Gastroesophageal sphincter (tissue), 4 donors: ENCODE measurements around the gene PALB2. TPM values are rescaled to one million over a fixed set of nuclear protein-coding genes. Genes with fewer than 3 reads are reported as not detected.

ENCODE experiments used
- ATAC-seq: fragments of 150-250 bp; one replicate; pipeline ENCODE4 v1.9.1; 2016; ENCODE audit warnings: mild to moderate bottlenecking, moderate library complexity
- H3K27ac ChIP-seq, 4 donors: fragments of 200-600 bp; sonication (generic) in 3 of 4; 1 replicate in 3 of 4; 2 replicates in 1 of 4; pipeline ENCODE4 v1.5.1; 2016 to 2019
- H3K27me3 ChIP-seq: fragments of 200-600 bp; sonication (generic); one replicate; pipeline ENCODE4 v1.5.1; 2019
- H3K36me3 ChIP-seq, 2 donors: fragments of 200-600 bp; sonication (generic); one replicate each; pipeline ENCODE4 v1.5.1; 2019; ENCODE audit warnings: control low read depth in 1 of 2
- H3K4me1 ChIP-seq, 3 donors: fragments of 200-600 bp; sonication (generic); 1 replicate in 2 of 3; 2 replicates in 1 of 3; pipeline ENCODE4 v1.5.1; 2016 to 2019; ENCODE audit warnings: control low read depth in 2 of 3
- H3K4me3 ChIP-seq, 2 donors: fragments of 200-600 bp; sonication (generic); one replicate each; pipeline ENCODE4 v1.5.1; 2019; ENCODE audit warnings: mild to moderate bottlenecking in 1 of 2, moderate library complexity in 1 of 2
- H3K9me3 ChIP-seq, 3 donors: fragments of 200-600 bp; sonication (generic); one replicate each; pipeline ENCODE4 v1.5.1; 2017 to 2019; ENCODE audit warnings: control low read depth in 2 of 3
- CTCF ChIP-seq, 4 experiments: fragments of 200-600 bp in 2 of 4; fragments of 450-650 bp in 2 of 4; sonication (generic) in 1 of 4; IDR thresholded peaks; one replicate each; pipeline ENCODE4 v1.5.1; 2017 to 2019; ENCODE audit warnings: antibody characterized with exemption in 4 of 4, mild to moderate bottlenecking in 2 of 4, moderate library complexity in 2 of 4
- EP300 ChIP-seq: sonication (generic); formaldehyde crosslinking; IDR thresholded peaks from one replicate; pipeline ENCODE4 v1.6.1; 2017; ENCODE audit warnings: antibody characterized with exemption, mild to moderate bottlenecking
- POLR2A ChIP-seq, 2 donors: fragments of 450-650 bp; IDR thresholded peaks; one replicate each; pipeline ENCODE4 v1.6.1; 2017; ENCODE audit warnings: antibody characterized with exemption in 2 of 2, mild to moderate bottlenecking in 2 of 2, moderate library complexity in 1 of 2
- POLR2AphosphoS5 ChIP-seq: sonication (generic); formaldehyde crosslinking; IDR thresholded peaks from one replicate; pipeline ENCODE4 v1.6.1; 2017; ENCODE audit warnings: antibody characterized with exemption
- WGBS, 2 donors: methylation state at CpG; one replicate each; pipeline ENCODE4 v1.1.5; 2018; ENCODE audit warnings: low coverage in 1 of 2; 5-methylcytosine and 5-hydroxymethylcytosine counted together
- total RNA-seq, 4 donors: library from RNA; depleted of rRNA; stranded (reverse); fragments of >200 nt; gene quantifications; one replicate each; pipeline ENCODE4 v1.1.0, GENCODE V29; 2016

PALB2 gene
- total RNA-seq, 4 donors from 2014 or later: 8.5 to 11.1 (median 9.7) TPM

- Histone ChIP-seq H3K27ac (no peak overlapping the region), H3K4me1 (no peaks in the 10 kb centered on the region), H3K9me3 (no peaks in the 10 kb centered on the region), H3K27me3 (no peaks in the 10 kb centered on the region), H3K4me3 (no peak overlapping the region), H3K36me3 (peaks cover 3 to 96% of the 10 kb centered on the region in 2 donors)
- TF ChIP-seq POLR2AphosphoS5 (no peak), CTCF (IDR thresholded peaks at IDR 0.05) (no peak), EP300 (no peak), POLR2A (IDR thresholded peaks at IDR 0.05) (no peak)
- 50 to 57% methylated on average over 1 of the region's 1 CpG for WGBS, 2 donors
- no peak for ATAC-seq
Observed at GRCh38 chr16:23668225-23668624, 27.1 kb upstream of the PALB2 start.

- no peak for ATAC-seq
- Histone ChIP-seq H3K4me1 (no peaks in the 10 kb centered on the region), H3K36me3 (peaks cover 3 to 100% of the 10 kb centered on the region in 2 donors), H3K27ac (no peak overlapping the region), H3K9me3 (no peaks in the 10 kb centered on the region), H3K27me3 (no peaks in the 10 kb centered on the region), H3K4me3 (no peak overlapping the region)
- 97 to 100% methylated on average over 6 of the region's 6 CpGs for WGBS, 2 donors
- TF ChIP-seq POLR2AphosphoS5 (no peak), CTCF (IDR thresholded peaks at IDR 0.05) (no peak), POLR2A (IDR thresholded peaks at IDR 0.05) (no peak), EP300 (no peak)
Observed at GRCh38 chr16:23667355-23667659, 26.2 kb upstream of the PALB2 start.

GRCh38 chr16:23666571-23667354 is 25.7 kb upstream of the PALB2 start:
- no peaks in the 10 kb centered on the region for H3K27me3 ChIP-seq
- no peak for ATAC-seq
- H3K4me3 ChIP-seq: no peak overlapping the region

GRCh38 chr16:23663918-23664317 is 22.8 kb upstream of the PALB2 start:
- no peak overlapping the region for H3K27ac ChIP-seq
- 94 to 100% methylated on average over 2 of the region's 2 CpGs for WGBS, 2 donors
- H3K9me3 ChIP-seq: no peaks in the 10 kb centered on the region
- H3K4me1 ChIP-seq: no peaks in the 10 kb centered on the region
- peaks cover 14 to 100% of the 10 kb centered on the region in 2 donors for H3K36me3 ChIP-seq
- no peak for ATAC-seq
- TF ChIP-seq CTCF (IDR thresholded peaks at IDR 0.05): no peak
- no peak for TF ChIP-seq POLR2AphosphoS5
- no peak for TF ChIP-seq EP300
- TF ChIP-seq POLR2A (IDR thresholded peaks at IDR 0.05): no peak
- no peaks in the 10 kb centered on the region for H3K27me3 ChIP-seq
- H3K4me3 ChIP-seq: no peak overlapping the region

More at GRCh38 chr16:23666571-23667354, 25.7 kb upstream of the PALB2 start:
- Histone ChIP-seq H3K27ac (no peak overlapping the region), H3K4me1 (no peaks in the 10 kb centered on the region), H3K9me3 (no peaks in the 10 kb centered on the region), H3K36me3 (peaks cover 3 to 100% of the 10 kb centered on the region in 2 donors)
- TF ChIP-seq POLR2A (IDR thresholded peaks at IDR 0.05) (no peak), EP300 (no peak), POLR2AphosphoS5 (no peak), CTCF (IDR thresholded peaks at IDR 0.05) (no peak)
- 71 to 84% methylated on average over 3 to 7 of the region's 7 CpGs for WGBS, 2 donors

DNA sequence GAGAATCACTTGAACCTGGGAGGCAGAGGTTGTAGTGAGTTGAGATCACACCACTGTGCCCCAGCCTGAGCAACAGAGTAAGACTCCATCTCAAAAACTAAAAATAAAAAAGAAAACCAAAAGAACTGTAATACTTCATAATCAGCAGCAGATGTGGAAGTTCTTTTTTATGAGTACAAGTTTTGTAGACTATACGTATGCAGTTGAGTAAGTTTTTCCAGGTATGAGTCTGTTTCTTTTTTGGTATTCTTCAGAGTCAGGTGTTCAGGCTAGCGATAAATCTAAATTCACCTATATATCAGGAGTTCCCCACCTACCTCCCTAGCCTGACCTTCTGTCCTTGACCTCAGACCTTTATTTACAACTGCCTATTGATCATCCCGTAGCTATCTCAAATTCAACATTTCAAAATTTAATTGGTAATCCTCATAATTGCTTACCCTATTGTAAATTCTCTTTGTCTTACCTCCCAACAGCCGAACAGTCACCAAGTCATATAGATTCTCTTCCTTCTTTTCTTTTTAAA is 10.9 kb upstream of the PALB2 start:
- no peak overlapping the region for H3K27ac ChIP-seq
- H3K9me3 ChIP-seq: no peaks in the 10 kb centered on the region
- TF ChIP-seq EP300 (no peak), POLR2A (IDR thresholded peaks at IDR 0.05) (no peak), POLR2AphosphoS5 (no peak), CTCF (IDR thresholded peaks at IDR 0.05) (no peak)
- peaks cover 0 to 67% of the 10 kb centered on the region in 2 donors for H3K36me3 ChIP-seq
- no peaks in the 10 kb centered on the region for H3K4me1 ChIP-seq
- ATAC-seq: no peak
- WGBS, 2 donors: 95% methylated on average over 4 of the region's 4 CpGs
- H3K27me3 ChIP-seq: no peaks in the 10 kb centered on the region
- no peak overlapping the region for H3K4me3 ChIP-seq
